A549 treated with DMSO at 1 μM for 4 hours (cell line): ENCODE data around the gene SLC39A12. TPM values are rescaled to one million over a fixed set of nuclear protein-coding genes. Genes with fewer than 3 reads are reported as not detected.

Experiments
- total RNA-seq: library from RNA; stranded (reverse); fragments of 200-300 nt; extraction: Qiagen RNA extraction; gene quantifications from 5 replicates; pipeline ENCODE4 v1.2.3, GENCODE V29; 2022; ENCODE audit warnings: low read depth

Gene SLC39A12
- not detected in 5 replicates for total RNA-seq

DNA sequence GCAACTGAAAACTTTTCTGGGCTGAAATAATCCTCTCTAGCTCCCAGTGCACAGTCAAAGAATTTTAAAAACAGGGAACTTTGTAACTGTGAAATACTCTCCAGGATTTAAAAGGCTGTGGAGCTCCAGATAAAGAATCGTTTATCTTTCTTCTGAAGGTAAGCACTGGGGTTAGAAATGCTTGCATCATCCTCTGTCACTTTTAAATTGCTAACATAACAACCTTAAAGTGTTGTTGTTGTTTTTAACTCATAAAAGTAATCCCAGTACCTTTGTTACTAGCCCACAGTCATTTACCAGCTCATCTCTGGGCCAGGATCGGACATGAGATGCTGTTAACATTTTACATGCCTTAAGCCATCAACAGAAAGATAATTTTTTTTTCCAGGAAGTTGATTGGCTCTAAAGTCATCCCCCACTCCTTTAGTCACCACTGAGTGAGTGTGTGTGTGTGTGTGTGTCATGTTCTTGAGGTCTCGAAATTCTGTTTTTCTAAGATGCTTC, at the start of gene SLC39A12:
TSS of gene SLC39A12 (plus strand) at position 51 of the 504 bp plus-strand sequence. CDS start 1,359 bp downstream, outside the sequence.

Other genes starting within 250 kb of the SLC39A12 start
- 0.03 to 0.12 TPM (median 0.07 TPM) in 5 replicates for gene TMEM236, start 199.7 kb upstream of the SLC39A12 start, total RNA-seq
- 0.02 to 0.05 TPM (median 0.03 TPM) in 4 of 5 replicates, not detected in the other for gene MRC1, start 142.6 kb upstream of the SLC39A12 start, total RNA-seq
- gene CACNB2, start 188.5 kb downstream of the SLC39A12 start, total RNA-seq: not detected in 5 replicates